Measurements from ENCODE around the gene LTBP1.

LTBP1 gene

DNA sequence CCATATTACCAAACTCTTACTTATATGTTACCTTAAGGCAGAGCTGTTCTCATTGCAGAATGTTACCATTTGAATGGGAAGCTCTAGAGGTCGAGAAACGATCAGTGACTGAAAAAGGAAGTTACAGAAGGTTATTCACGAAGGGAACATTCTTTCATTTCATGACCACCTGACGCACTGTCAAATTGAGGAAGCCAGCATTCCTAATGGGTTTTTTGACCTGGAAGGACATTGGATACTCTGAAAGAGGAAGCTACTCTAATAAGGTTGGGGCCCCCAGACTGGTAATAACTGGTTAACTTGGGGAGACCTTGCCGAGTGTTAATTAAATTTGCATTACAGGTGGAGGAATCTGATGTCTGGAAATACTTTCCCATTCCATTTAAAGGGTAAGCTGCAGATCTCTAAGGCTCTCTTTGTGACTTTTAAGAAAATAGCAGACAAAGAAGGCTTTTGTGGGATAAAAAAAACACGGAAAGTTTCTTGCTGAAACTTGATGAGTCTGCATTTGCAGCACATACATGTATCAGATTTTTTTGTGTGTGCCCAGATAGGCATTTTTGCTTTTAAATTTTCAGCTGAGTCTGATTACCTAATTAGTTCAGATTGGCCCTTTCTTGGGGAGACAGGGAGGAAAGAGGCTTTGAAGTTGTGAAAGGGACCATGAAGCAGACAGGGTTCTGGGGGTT, 137.1 kb downstream of the LTBP1 start:
- Histone ChIP-seq H3K4me3 (replicated peaks; ENCODE audit: insufficient read depth, low read length) (no peak overlapping the region), H3K27me3 (ENCODE audit: insufficient read depth, poor library complexity, severe bottlenecking) (no peaks in the 10 kb centered on the region), H3K27ac (replicated peaks) (no peak overlapping the region)
- DNase-seq (ENCODE audit: low read depth in 1 of 2, low spot score in 1 of 2), result peak; percentile 15 to 63
- TF ChIP-seq GABPA (IDR thresholded peaks at IDR 0.05; ENCODE audit: low read depth) (no peak), POLR2AphosphoS5 (IDR thresholded peaks at IDR 0.05; ENCODE audit: low read depth) (no peak), REST (IDR thresholded peaks at IDR 0.05; ENCODE audit: insufficient replicate concordance, low read depth) (no peak), SPI1 (IDR thresholded peaks at IDR 0.05; ENCODE audit: borderline replicate concordance, low read depth) (peak; percentile 92)
- TF ChIP-seq, protein P1, sequence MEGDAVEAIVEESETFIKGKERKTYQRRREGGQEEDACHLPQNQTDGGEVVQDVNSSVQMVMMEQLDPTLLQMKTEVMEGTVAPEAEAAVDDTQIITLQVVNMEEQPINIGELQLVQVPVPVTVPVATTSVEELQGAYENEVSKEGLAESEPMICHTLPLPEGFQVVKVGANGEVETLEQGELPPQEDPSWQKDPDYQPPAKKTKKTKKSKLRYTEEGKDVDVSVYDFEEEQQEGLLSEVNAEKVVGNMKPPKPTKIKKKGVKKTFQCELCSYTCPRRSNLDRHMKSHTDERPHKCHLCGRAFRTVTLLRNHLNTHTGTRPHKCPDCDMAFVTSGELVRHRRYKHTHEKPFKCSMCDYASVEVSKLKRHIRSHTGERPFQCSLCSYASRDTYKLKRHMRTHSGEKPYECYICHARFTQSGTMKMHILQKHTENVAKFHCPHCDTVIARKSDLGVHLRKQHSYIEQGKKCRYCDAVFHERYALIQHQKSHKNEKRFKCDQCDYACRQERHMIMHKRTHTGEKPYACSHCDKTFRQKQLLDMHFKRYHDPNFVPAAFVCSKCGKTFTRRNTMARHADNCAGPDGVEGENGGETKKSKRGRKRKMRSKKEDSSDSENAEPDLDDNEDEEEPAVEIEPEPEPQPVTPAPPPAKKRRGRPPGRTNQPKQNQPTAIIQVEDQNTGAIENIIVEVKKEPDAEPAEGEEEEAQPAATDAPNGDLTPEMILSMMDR (IDR thresholded peaks at IDR 0.05; ENCODE audit: insufficient read depth, low read length), result no peak

- no peaks in the 10 kb centered on the region for H3K27me3 ChIP-seq (ENCODE audit: insufficient read depth, poor library complexity, severe bottlenecking)
- no peak overlapping the region for H3K4me3 ChIP-seq (replicated peaks; ENCODE audit: insufficient read depth, low read length)
- DNase-seq (ENCODE audit: low read depth in 1 of 2, low spot score in 1 of 2), result no peak
- TF ChIP-seq REST (IDR thresholded peaks at IDR 0.05; ENCODE audit: insufficient replicate concordance, low read depth) (no peak), GABPA (IDR thresholded peaks at IDR 0.05; ENCODE audit: low read depth) (no peak), SPI1 (IDR thresholded peaks at IDR 0.05; ENCODE audit: borderline replicate concordance, low read depth) (no peak), POLR2AphosphoS5 (IDR thresholded peaks at IDR 0.05; ENCODE audit: low read depth) (no peak)
- TF ChIP-seq, protein P1 (IDR thresholded peaks at IDR 0.05; ENCODE audit: insufficient read depth, low read length), result no peak
- H3K27ac ChIP-seq (replicated peaks), result no peak overlapping the region
These were observed 137.7 kb downstream of the LTBP1 start for GRCh38 chr2:33084433-33084832.

- Histone ChIP-seq H3K27me3 (ENCODE audit: insufficient read depth, poor library complexity, severe bottlenecking) (no peaks in the 10 kb centered on the region), H3K27ac (replicated peaks) (no peak overlapping the region), H3K4me3 (replicated peaks; ENCODE audit: insufficient read depth, low read length) (no peak overlapping the region)
- TF ChIP-seq SPI1 (IDR thresholded peaks at IDR 0.05; ENCODE audit: borderline replicate concordance, low read depth) (no peak), GABPA (IDR thresholded peaks at IDR 0.05; ENCODE audit: low read depth) (no peak), POLR2AphosphoS5 (IDR thresholded peaks at IDR 0.05; ENCODE audit: low read depth) (no peak), REST (IDR thresholded peaks at IDR 0.05; ENCODE audit: insufficient replicate concordance, low read depth) (no peak)
- TF ChIP-seq, protein P1 (IDR thresholded peaks at IDR 0.05; ENCODE audit: insufficient read depth, low read length), result no peak
- no peak for DNase-seq (ENCODE audit: low read depth in 1 of 2, low spot score in 1 of 2)
These were observed 138.9 kb downstream of the LTBP1 start for GRCh38 chr2:33085646-33086045.

All from HL-60 (cell line).